Neural progenitor cell (in vitro differentiated cells): ENCODE results near the gene GLCCI1.

ENCODE experiments used
- EZH2 ChIP-seq: fragments of 200-600 bp; sonication (generic); IDR thresholded peaks from 2 replicates; pipeline ENCODE4 v1.6.1; 2017; ENCODE audit warnings: antibody characterized with exemption, mild to moderate bottlenecking, moderate library complexity
- EZH2phosphoT487 ChIP-seq: fragments of 200-600 bp; sonication (generic); IDR thresholded peaks from 2 replicates; pipeline ENCODE4 v1.6.1; 2017; ENCODE audit warnings: antibody characterized with exemption
- TF ChIP-seq, protein P1 (sequence below): fragments of 200-600 bp; sonication (generic); IDR thresholded peaks from 2 replicates; pipeline ENCODE4 v1.5.1; 2017; ENCODE audit warnings: antibody characterized with exemption, mild to moderate bottlenecking

DNA sequence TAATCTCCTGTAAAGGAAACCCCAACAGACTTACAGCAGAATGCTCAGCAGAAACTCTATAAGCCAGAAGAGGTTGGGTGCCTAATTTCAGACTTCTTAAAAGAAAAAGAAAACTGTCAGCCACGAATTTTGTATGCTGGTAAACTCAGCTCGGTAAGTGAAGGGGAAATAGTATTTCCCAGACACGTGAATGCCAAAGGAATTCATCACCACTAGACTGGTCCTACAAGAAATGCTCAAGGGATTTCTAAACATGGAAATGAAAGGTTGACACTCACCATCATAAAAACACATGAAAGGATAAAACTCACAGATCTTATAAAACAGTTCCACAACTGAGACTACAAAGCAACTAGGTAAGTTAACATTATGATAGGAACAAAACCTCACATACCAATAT, 68.6 kb downstream of the GLCCI1 start:
- TF ChIP-seq, protein P1, sequence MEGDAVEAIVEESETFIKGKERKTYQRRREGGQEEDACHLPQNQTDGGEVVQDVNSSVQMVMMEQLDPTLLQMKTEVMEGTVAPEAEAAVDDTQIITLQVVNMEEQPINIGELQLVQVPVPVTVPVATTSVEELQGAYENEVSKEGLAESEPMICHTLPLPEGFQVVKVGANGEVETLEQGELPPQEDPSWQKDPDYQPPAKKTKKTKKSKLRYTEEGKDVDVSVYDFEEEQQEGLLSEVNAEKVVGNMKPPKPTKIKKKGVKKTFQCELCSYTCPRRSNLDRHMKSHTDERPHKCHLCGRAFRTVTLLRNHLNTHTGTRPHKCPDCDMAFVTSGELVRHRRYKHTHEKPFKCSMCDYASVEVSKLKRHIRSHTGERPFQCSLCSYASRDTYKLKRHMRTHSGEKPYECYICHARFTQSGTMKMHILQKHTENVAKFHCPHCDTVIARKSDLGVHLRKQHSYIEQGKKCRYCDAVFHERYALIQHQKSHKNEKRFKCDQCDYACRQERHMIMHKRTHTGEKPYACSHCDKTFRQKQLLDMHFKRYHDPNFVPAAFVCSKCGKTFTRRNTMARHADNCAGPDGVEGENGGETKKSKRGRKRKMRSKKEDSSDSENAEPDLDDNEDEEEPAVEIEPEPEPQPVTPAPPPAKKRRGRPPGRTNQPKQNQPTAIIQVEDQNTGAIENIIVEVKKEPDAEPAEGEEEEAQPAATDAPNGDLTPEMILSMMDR, result no peak
- TF ChIP-seq EZH2 (no peak), EZH2phosphoT487 (no peak)
